NK-92 treated with Interleukin-12 subunit alpha and Interleukin-12 subunit beta, amount 100 ng/mL, for 24 hours (cell line): ENCODE results near the gene MRAS.
A peak's percentile ranks its signal among the peaks of the same experiment; 100 is the strongest.
"Not testable (repeated sequence)": the region's sequence is repeated elsewhere in the genome, so short reads cannot be mapped to it uniquely, and the experiment has no call there.

ENCODE experiments used
- DNase-seq: peaks from one replicate; lab custom pipeline; 2025; lab: John Stamatoyannopoulos, UW

Gene MRAS

DNA sequence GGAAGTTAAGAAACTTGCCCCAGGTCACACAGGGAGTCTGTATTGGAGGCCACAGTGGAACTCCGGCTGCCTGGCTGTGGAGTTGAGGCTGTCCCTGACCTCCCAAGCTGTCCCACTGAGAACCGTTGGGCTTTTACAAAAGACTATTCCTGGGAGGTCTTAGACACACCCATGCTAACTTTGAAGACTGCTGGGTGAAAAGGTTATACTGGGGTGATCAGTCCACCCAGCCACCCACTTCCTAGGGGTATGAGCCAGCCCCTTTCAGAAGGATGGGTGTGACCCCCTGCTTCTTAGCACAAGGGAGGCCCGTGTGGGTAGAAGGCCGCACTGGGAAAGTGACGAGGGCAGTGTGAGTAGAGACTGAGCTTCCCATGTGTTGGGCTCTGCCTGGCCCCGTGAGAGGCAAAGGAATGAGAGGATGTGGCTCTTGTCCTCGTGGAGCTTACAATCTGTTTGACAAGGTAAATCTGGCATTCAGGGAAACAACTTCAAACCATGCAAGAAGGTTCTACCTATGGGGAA lies 19.0 kb downstream of the MRAS start:
- no peak for DNase-seq

DNA sequence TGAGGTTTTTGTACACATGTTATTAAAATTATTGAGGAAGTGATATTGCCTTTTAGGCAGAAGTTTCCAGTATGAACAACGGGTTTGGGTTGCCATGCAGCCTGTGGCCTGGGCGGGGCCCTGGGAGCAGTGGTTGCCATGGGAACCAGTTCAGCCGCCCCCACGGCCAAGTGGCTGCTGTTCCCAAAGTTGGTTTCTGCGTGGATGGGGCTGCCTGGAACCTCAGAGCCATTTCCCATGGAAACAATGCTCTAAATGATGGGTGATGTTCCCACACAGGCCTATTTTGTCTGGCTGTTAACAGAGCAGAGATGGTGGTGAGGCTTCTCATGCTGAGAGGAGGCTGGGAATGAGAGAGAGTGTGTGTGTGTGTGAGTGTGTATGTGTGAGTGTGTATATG lies 19.5 kb downstream of the MRAS start:
- DNase-seq = no peak

DNA sequence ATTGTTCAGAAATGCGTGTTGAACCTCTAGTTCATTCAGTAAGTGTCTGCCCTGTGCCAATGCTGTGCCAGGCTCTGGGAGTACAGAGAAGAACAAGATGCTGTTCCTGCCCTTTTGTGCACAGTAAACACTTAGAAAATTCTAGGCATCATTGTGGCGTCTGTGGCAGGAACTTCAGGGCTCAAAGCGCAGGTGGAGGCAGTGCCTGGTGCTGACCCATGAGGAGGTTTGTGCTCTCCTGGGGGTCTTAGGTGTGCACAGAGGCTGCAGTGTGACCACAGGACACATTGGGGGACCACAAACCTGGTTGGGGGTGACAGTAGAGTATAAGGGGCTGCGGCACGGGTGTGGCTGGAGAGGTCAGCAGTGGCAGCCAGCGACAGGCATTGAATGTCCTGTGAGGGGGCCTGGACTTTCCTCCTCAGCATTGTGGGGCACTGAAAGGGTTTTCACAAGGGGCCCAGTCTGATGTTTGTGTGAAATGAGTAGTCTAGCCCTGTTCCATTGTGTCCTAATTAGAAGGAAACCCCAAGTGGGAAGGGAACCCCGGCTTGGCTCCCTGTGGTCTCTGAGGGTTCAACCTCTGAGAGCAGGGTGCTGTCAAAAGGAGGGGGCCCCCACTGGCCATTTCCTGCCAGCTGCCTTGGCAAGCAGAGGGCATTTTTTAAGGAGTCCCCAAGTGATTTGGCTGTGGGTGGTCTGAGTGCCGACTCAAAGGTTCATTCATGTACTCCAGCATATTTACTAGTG lies 20.9 kb downstream of the MRAS start:
- no peak for DNase-seq

DNA sequence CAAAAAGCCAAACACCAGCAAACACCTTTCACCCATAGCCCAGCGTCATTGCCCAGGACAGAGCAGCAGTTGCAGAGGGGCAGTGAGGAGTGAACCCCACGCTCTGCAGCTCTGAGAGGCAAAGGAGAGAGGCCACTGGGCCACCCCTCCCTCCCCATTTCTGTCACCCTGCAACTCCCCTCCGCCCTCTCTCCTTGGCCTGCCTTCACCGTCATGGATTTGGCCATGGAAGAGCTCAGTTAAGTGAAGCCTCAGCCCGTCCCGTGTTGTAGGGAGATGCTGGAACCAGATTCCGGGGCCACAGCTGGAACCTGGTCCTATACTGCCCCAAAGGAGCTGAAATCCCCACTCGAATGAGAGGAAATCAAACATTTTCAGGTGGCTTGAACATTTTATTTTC lies 21.9 kb downstream of the MRAS start:
- no peak for DNase-seq

DNA sequence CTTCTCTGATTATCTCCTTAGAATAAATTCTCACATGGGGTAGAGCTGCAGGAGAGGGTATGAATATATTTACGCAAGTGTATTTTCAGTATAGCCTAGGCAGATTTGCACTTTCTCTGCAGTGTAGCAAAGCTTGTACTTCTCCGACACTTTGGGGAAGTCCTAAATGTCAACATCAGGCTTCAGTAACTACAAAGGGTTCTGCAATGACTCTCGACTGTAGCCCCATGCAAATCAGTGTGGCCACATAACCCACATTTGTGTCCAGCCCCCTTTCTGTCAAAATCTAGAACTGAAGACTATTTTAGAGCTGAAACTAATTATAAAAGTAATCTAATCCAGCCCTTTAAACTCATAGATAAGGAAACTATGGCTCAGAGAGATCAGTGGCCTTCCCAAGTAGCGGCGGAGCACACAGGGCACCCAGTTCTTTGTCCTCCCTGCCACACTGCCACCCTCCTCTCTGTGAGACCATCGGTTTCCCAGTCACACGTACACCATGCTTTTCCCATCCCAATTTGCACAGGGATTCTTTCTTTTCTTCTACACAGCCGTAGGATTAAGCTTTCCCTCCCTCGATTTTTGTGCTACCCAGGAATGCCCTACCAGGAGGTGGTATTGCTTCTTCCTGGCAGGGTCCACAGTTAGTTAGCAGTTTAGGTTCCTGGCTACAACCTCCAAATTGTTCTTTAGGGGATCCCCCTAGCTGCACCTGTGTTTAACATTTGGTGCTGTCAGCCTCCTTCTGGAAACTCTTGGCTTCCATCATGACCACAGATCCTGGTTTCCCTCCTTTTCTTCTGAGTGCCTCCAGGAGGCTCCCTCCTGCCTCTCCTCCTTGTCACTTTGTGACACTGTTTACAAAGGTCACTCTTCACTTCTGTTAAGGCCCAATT lies 22.9 kb downstream of the MRAS start:
- peak; percentile 21 for DNase-seq

DNA sequence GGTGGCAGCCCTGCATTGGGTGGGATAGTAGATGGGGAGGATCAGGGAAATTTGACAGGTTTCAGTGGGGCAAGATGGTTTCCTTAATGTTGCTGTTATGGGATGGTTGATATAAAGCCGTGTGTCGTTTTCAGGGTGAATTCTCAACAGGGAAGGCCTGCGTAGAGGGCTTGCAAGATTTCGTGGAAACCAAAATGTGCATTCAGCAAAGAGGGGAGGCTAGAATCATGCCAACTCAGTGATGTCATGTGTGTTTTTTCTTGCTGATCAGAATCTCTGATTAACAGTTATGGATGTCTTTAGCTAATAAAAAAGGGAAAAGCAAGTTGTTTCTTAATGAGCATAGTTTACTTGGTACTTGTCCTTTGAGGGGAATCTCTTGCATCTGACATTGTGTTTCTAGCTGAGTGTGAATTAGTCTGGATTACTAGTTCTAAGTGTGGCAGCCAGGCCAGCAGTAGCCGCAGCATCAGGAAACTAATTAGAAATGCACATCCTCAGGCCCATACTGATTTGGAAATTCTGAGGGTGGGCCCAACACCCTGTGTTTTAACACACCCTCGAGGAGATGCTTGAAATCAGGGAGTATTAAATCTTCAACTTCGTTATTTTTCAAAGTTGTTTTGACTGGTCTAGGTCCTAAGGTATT lies 24.8 kb downstream of the MRAS start:
- DNase-seq = no peak

DNA sequence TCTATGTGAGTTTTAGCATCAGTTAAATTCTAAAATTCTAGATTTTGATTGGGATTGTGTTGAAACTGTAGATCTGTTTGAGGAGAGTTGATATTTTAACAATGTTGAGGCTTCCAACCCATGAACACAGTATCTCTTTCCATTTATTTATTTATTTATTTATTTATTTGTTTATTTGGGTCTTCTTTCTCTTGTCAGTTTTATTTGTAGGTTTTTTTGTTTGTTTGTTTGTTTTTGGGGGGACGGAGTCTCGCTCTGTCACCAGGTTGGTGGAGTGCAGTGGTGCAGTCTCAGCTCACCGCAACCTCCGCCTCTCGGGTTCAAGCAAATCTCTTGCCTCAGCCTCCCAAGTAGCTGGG lies 25.3 kb downstream of the MRAS start:
- no peak for DNase-seq

DNA sequence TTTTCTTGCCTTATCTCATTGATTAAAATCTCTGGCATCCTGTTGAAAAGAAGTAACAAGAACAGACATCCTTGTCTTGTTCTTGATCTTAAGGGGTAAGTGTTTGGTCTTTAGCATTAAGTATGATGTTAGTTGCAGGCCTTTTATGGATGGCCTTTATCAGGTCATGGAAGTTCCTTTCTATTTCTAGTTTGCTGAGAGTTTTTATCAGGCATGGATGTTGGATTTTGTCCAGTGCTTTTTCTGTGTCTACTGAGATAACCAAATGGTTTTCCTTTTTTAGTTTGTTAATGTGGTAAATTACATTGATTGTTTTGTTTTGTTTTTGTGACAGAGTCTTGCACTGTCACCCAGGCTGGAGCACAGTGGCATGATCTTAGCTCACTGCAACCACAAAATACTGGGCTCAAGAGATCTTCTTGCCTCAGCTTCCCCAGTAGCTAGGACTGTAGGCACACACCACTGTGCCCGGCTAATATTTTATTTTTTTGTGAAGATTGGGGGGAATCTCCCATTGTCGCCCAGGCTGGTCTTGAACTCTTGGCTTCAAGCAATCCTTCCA lies 26.3 kb downstream of the MRAS start:
- DNase-seq = no peak

DNA sequence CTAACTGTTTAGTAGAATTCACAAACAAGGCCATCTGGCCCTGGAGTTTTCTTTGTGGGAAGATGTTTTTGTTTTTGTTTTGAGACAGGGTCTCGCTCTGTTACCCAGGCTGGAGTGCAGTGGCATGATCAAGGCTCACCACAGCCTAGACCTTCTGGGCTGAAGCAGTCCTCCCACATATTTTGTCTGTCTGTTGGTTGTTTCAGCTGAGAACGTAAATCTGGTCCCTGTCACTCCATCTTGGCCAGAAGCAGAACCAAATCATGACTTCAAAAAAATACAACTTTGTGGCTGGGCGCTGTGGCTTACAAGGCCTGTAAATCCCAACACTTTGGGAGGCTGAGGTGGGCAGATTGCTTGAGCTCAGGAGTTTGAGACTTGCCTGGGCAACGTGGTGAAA lies 27.1 kb downstream of the MRAS start:
- DNase-seq = no peak

DNA sequence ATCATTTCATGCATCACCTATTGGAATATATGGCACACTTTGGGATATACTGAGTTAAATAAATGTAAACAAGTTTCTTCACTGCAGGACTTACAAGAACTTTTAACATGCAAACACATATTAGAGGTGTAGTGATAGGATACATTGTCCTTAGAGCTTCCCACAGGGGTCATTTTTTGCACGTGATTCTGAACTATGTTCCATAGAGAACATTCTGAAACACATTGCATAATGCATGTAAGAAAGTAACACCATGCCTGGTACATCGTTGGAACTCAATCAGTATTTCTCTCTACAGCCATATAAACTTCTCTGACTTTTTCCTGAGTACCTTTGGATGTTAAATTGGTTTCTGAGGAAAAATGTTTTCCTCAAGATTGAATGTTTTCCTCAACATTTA lies 28.3 kb downstream of the MRAS start:
- DNase-seq = no peak

DNA sequence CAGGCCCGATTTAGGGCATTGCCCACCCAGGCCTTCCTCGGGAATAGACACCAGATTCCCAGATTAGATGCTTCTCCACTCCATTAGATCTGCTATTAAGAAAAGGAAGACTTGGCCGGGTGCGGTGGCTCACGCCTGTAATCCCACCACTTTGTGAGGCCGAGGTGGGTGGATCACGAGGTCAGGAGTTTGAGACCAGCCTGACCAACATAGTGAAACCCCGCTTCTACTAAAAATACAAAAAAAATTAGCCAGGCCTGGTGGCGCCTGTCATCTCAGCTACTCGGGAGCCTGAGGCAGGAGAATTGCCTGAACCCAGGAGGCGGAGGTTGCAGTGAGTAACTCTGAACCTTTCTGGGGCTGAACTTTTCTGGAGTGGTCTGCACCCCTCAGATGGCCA lies 28.8 kb downstream of the MRAS start:
- DNase-seq = not testable (repeated sequence)

DNA sequence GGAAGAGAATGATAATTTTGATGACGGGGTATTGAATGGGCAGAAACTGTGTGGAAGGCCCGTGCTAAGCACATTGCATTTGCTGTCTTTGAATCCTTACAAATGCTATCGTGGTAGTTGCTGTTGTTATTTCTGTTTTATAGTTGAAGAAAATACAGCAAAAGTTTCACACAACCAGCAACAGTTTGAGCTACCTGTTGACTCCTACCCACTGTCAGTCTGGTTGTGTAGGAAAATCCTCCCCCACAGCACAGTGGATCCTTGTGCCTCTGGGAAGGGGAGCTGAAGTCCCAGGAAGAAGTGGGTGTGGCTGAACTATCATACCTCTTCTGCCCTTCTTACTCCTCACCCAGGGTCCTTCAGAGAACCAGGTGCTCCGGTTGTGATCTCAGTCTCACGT lies 29.4 kb downstream of the MRAS start:
- no peak for DNase-seq

DNA sequence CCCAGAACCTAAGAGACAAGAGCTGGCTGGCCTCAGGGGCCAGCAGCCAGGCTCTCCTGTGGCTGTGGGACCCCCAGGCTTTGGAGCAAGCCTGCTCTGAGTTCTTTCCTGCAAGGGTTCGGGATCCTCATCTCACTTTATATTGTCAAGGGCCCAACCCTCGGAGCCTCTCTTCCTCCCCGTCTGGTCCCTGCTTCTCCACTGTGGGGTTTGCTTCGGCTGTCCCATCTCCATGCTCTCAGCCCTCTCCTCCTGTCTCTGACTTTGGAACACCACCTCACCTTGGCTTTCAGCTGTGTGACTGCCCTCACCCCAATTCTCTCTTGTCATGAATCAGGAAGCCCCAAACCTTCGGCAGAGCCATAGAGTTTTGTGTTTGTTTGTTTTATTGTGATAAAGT lies 30.0 kb downstream of the MRAS start:
- no peak for DNase-seq

DNA sequence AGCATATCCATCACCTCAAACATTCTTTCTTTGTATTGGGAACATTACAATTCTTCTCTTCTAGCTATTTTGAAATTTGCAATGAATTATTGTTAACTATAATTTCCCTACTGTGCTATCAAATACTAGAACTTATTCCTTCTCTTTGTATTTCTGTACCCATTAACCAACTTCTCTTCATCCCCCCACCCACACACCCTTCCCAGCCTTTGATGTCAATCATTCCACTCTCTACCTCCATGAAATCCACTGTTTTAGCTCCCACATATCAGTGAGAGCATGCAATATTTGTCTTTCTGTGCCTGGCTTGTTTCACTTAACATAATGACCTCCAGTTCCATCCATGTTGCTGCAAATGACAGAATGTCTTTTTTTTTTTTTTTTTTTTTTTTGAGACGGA lies 30.6 kb downstream of the MRAS start:
- no peak for DNase-seq

DNA sequence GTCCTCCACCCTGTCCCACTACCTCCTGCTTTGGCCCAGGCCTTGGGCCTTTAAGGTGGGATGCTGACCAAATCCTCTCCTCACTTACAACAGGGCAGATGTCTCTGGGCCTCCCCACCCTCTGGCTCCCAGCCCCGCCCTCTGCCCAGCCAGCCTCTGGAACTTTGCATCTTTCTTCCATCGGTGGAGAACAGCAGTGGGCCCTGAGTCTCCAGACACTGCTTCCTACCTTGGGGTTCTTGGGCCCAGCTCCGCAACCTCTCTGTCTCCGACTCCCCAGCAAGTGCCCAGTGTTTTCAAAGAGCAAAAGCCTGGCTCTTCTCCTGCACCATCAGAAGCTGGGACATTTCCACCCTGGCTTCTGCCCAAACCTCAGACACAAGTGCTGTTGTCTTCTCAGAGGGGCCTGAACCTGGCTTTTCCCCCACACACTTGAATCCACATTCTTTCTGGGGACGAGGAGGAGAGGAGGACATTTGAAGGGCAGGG lies 33.1 kb downstream of the MRAS start:
- no peak for DNase-seq

DNA sequence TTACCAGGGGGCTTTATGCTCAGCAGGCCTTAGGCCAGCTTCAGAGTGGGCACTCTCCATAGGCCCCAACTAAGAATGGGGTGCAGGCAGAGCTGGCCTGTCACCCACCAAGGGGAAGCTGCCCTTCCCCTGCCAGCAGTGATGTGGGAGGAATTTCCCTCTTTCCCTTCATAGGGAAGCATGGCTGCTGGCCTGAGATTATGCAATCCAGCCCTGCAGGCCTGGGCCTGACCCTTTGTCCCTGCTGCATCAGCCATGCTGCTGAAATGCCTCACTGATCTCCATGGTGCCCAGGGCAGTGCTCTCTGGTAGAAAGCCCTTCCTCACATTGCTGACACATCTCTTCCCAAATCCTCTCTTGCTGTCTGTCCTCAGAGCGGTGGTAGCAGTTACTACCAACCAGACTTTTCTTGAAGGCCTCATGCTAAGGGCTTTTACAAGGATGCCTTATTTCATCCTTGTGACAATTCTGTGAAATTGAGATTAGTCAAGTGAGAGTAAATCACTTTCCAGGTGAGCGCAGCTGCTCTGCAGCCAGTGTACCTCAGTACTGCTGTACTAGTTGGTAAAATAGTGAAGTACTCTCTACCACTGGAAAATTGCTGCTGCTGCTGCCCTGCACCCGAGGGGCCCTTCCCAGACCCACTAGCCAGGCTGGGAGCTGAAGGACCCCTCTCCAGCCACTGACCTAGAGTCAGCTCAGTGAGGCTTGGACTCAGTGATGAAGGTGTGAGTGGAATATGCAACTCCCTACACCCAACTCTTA lies 33.8 kb downstream of the MRAS start:
- DNase-seq = no peak

DNA sequence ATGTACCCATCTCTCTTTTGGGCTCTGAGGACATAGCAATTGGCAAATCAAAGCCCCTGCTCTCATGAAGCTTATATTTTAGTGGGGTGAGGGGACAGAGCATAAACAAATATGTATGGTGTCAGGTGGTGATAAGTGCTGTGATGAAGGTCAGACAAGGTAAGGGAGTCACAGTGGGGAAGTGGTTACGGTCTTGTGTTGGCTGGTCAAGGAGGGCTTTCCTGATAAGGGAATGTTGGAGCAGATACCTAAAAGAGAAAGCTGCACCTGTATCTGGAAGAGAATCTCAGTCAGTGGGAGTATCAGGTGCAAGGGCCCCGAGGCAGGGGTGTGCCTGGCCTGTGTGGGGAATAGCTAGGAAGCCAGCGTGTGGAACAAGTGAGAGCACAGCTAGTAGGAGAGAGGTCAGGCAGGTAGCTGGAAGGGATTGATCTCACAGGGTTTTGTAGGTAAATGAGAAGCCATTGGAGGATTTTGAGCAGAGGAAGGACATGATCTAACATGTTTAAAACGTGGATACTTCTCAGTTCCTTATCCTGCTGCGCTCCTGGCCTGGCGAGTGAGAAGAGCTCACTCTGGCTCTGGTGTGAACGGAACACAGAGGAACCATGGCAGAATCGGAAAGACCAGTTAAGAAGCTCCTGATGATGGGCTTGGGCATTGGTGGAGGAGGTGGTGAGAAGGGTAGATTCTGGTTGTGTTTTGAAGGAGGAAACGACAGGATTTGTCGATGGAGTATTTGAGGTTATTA lies 35.5 kb downstream of the MRAS start:
- no peak for DNase-seq

DNA sequence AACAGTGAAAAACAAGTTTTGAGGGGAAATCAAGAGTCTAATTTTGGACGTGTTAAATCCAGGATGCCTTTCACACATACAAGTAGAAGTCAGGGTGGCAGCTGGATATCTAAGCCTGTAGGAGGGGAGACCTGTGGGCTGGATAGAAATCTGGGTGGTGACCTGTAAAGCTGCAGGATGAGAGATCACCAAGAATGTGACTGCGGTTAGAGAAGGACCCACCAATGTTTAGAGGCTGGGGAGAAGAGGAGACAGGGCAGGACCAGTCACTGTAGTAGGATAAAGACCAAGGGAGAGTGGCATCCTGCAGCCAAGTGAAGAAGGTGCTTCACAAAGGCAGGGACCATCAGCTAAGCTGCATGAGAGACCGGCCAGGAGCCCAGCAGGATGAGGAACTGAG lies 36.2 kb downstream of the MRAS start:
- no peak for DNase-seq

DNA sequence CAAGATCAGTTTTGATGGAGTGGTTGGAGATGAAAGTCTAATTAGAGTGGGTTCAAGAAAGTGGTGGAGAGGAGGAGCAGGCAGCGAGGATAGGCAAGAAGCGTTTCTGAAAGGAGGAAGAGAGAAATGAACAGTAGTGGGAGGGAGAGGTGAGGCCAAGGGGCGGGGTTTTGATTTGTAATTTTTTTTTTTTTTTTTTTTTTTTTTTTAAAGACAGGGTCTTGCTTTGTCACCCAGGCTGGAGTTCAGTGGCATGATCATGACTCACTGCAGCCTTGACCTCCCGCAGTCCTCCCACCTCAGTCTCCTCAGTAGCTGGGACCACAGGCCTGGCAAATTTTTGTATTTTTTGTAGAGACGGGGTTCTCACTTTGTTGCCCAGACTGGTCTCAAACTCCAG lies 36.6 kb downstream of the MRAS start:
- DNase-seq = no peak

DNA sequence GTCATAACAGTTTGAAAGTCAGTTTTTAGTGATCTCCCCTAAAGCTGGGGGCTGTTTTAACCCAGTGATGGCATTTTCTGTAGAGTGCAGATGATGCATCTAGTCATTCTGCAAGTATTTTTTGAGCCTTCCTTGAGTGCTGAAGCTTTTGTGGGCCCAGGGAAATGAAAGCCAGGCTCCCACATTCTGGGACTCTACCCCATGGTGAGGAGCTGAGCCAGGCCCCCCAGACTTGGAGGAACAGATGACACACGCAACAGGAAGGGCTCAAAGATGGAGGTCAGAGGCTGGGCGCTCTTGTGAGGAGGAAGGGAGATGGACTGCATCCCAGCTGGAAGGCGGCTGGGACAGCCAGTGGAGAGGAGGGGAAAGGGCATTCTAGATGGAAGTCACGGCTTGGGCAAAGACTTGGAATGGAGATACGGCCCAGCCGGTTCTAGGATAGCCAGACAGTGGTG lies 40.8 kb downstream of the MRAS start:
- no peak for DNase-seq
